NCI-H748 (cell line): ENCODE data around the gene SOX4.

Experiments
- DNase-seq: peaks from one replicate; lab custom pipeline; 2025; ENCODE audit not compliant: unreplicated experiment; lab: John Stamatoyannopoulos, UW

The SOX4 gene

GRCh38 chr6:21593927-21594415 lies 420 bp downstream of the SOX4 start:
- no peak for DNase-seq

GRCh38 chr6:21594416-21595281 lies 1.1 kb downstream of the SOX4 start:
- DNase-seq, result peak; percentile 76

GRCh38 chr6:21595285-21596144 lies 2.0 kb downstream of the SOX4 start:
- peak; percentile 75 for DNase-seq

- peak; percentile 91 for DNase-seq
These were observed 2.8 kb downstream of the SOX4 start for GRCh38 chr6:21596145-21596948.

GRCh38 chr6:21596949-21597682 lies 3.6 kb downstream of the SOX4 start:
- peak; percentile 84 for DNase-seq

- DNase-seq, result peak; percentile 63
These were observed 4.5 kb downstream of the SOX4 start for GRCh38 chr6:21597801-21598673.

GRCh38 chr6:21598674-21599023 lies 5.1 kb downstream of the SOX4 start:
- DNase-seq, result no peak

GRCh38 chr6:21599051-21599696 lies 5.6 kb downstream of the SOX4 start:
- DNase-seq, result no peak

- no peak for DNase-seq
These were observed 7.9 kb downstream of the SOX4 start for GRCh38 chr6:21601339-21601923.

- DNase-seq, result no peak
These were observed 8.4 kb downstream of the SOX4 start for GRCh38 chr6:21601932-21602390.

GRCh38 chr6:21603082-21603952 lies 9.8 kb downstream of the SOX4 start:
- peak; percentile 79 for DNase-seq

GRCh38 chr6:21604081-21604480 lies 10.5 kb downstream of the SOX4 start:
- DNase-seq, result no peak

- DNase-seq, result no peak
These were observed 11.6 kb downstream of the SOX4 start for GRCh38 chr6:21605166-21605565.

GRCh38 chr6:21608601-21609000 lies 15.1 kb downstream of the SOX4 start:
- no peak for DNase-seq

- DNase-seq, result no peak
These were observed 16.4 kb downstream of the SOX4 start for GRCh38 chr6:21609881-21610329.

- DNase-seq, result no peak
These were observed 16.8 kb downstream of the SOX4 start for GRCh38 chr6:21610341-21610740.

- peak; percentile 62 for DNase-seq
These were observed 17.9 kb downstream of the SOX4 start for GRCh38 chr6:21611485-21611884.
